Kidney glomerular epithelial cell (primary cell): ENCODE results near the gene COX14.
A peak's percentile ranks its signal among the peaks of the same experiment; 100 is the strongest.

Source experiments
- DNase-seq: peaks from one replicate; lab custom pipeline; 2025; lab: John Stamatoyannopoulos, UW

COX14 gene

DNA sequence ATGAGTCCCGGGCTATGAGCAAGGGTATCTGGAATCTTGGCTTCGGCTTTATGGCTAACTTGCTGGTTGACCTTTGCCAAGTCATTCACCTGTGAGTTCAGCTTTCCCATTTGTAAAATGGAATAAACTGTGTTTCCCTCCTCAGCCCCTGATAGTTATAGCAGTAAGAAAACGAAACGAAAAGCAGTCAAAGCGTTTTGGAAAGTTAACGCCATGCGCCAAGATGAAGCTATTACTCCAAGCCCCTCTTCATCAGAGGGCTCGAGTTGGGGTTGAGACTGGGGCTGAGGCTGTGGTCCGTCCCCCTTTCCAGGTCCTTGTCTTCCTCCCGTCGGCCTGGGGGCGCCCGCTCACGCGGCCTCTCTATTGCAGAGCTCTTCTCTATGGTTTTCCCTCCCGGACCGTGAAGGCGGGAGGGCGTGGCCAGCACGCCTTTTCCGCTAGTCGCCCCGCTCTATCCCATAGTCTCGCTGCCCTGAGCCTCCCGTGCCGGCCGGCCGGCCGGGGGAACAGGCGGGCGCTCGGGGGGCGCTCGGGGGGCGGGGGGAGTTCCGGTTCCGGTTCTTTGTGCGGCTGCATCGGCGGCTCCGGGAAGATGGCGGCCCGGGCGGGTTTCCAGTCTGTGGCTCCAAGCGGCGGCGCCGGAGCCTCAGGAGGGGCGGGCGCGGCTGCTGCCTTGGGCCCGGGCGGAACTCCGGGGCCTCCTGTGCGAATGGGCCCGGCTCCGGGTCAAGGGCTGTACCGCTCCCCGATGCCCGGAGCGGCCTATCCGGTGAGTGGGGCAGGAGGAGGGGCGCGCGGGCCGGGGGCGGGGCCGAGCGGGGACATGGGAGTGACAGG lies 27.0 kb upstream of the COX14 start, which contains the start of gene SMARCD1:
TSS of gene SMARCD1 (plus strand) at position 568 of the 840 bp plus-strand sequence. CDS start at position 596, 28 bp downstream.
- DNase-seq: peak; percentile 82

- no peak for DNase-seq
These were observed 26.4 kb upstream of the COX14 start for GRCh38 chr12:50085615-50086072.

- no peak for DNase-seq
These were observed 25.9 kb upstream of the COX14 start for GRCh38 chr12:50086148-50086547.

GRCh38 chr12:50087151-50087550 lies 24.9 kb upstream of the COX14 start:
- DNase-seq: no peak

DNA sequence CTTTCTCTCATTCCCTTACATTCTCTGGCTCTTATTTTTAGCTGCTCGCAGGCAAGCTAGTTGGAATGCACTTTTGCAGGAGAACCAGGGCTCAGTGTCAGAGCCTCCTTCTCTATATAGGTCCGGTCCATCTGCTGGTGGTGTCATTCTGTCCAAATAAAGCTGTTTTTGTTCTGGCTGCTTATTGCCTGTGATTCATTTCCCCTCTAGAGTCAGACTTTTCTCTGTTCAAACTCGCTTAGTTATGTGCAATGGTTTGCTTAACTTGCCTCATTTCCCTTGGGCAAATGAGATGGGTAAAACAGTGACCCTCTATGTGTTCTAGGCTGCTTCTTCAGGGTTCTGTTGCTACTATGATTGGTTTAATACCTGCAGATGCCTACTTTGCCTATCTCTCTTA lies 24.0 kb upstream of the COX14 start:
- no peak for DNase-seq

- peak; percentile 39 for DNase-seq
These were observed 23.3 kb upstream of the COX14 start for GRCh38 chr12:50088577-50089335.

- no peak for DNase-seq
These were observed 22.3 kb upstream of the COX14 start for GRCh38 chr12:50089730-50090129.

DNA sequence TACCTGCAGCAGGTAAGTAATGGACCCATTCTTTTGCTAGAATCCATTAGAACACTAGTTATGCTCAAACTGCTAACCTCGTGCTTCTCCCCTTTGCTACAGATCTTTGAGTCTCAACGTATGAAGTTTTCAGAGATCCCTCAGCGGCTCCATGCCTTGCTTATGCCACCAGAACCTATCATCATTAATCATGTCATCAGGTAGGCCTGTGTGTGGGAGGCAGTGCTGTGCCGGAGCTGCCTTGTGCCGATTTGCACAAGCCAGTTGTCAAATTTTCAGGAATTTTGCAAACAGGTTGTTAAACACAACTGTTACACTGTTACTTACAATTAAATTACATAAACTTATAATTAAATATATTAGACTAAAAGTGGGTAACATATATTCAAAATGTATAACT lies 21.6 kb upstream of the COX14 start:
- DNase-seq: no peak

GRCh38 chr12:50097952-50098351 lies 14.1 kb upstream of the COX14 start:
- no peak for DNase-seq

DNA sequence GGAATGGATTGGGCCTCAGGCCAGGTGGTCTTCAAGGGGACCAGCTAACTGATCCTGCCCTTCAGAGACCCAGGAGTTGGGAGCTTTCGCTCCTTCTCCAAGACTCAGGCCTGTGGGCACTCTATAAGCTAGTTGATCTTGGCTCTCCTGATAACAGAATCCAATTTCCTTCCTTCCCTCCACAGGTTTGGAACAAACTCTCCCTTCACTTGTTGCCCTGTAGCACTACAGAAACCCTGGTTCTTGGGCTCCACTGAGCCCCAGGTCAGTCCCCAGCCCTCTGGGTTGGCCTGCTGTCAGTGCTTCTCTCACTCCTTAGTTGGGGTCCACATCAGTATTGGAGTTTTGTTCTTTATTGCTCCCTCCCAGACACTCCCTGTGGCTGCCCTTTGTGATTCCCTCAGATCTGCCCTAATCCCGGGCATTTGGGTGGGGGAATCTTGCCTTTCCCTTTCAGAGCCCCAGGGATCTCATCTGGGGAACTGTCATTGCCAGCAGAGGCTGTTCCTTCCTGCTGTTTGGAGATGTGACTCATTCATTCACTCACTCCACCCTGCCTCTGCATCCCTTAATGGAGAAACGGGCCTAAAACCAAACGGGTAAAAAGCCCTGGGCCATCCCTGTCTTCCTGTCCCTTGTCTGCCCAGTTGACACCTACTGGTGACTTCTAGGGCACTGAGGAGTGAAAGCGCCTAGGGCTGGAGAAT lies 12.6 kb upstream of the COX14 start:
- no peak for DNase-seq

- no peak for DNase-seq
These were observed 11.5 kb upstream of the COX14 start for GRCh38 chr12:50100561-50100960.

DNA sequence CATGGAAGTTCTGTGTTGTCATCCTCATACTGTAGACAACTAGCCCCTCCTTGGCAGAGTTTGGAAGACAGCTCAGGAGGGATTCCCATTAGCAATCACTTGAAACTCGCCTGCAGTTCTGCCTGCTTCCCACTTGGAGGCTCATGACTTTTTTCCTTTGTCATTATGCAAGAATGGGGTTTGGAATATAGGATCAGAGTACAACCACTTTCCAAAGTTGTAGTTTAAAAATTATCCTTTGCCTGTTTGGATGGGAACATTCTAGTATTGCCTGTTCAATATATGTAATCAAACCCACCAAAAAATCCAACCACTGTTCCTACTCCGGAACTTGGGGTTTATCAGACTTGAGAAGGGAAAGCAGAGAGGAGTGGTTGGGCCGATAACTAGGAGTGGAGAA lies 10.4 kb upstream of the COX14 start:
- peak; percentile 17 for DNase-seq

DNA sequence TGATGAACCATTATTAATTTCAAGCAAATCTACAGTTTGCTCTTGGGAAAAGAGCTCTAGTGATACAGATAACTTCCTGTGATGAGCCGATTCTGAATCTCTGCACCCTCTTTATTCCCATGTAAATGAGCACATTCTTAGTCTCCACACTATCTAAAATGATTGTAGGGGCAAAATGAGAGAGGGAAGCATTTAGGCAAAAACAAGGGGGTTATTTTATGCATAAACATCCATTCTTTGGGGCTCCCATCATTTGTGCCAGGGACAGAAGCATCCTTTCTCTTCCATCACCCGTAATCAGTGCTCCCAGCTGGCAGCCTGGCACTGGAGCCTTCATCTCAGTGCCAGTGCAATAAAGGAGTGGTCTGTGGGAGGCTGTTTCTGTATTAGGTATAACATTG lies 9.9 kb upstream of the COX14 start:
- DNase-seq: no peak

- DNase-seq: no peak
These were observed 9.3 kb upstream of the COX14 start for GRCh38 chr12:50102646-50103309.

GRCh38 chr12:50103351-50103750 lies 8.7 kb upstream of the COX14 start:
- DNase-seq: no peak

- peak; percentile 39 for DNase-seq
These were observed 8.2 kb upstream of the COX14 start, which contains the start of gene GPD1 for GRCh38 chr12:50103767-50104321. GPD1 (plus strand) TSS chr12:50104008; CDS start chr12:50104051, 43 bp downstream.

DNA sequence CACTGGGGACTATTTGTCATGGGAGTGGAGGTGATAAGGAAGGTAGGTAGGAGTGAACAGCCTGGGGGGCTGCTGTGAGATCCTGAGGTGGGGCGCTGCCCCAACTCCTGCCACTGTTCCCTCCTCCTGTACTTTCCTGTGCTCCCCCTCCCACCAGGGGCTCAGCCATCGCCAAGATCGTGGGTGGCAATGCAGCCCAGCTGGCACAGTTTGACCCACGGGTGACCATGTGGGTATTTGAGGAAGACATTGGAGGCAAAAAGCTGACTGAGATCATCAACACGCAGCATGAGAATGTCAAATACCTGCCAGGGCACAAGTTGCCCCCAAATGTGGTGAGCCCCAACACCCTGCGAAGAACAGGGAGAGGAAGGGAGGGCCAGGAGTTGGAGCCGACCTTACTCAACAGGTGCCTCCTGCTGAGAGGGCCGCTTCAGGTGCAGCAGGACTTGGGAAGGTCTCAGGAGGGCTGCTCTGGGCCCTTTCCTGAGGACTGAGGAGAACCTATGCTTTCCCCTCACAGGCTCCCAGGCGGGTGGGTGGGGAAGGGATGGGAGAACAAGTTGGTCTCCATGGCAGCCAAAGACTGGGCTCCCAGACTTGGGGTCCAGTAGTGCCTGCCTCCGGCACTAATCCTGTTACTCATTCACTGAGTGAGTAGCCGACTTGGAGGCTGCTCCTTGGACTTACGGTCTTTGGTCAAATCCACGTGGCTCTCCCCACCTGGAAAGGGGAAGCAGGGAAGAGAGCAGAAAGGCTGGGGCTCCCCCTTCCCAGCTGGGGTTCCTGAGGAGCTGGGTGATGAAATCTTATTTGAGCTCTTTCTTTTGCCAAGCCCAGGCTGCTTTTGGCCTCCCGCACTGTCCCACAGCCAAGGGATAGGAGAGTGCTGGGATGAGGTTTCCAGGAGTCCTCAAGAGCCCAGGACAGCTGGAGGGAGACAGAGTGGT lies 7.3 kb upstream of the COX14 start:
- DNase-seq: no peak

- no peak for DNase-seq
These were observed 6.1 kb upstream of the COX14 start for GRCh38 chr12:50105913-50106450.

- no peak for DNase-seq
These were observed 5.1 kb upstream of the COX14 start for GRCh38 chr12:50106907-50107306.
